Measurements from ENCODE around the gene GTPBP8. TPM values are rescaled to one million over a fixed set of nuclear protein-coding genes. Genes with fewer than 3 reads are reported as not detected.

The GTPBP8 gene
- total RNA-seq, 4 donors from 2014 or later: 19.9 to 37.2 (median 22.8) TPM

- no peak for TF ChIP-seq CTCF (IDR thresholded peaks at IDR 0.05; ENCODE audit: low read depth)
These were observed 27.9 kb downstream of the GTPBP8 start for GRCh38 chr3:113018536-113019181.

GRCh38 chr3:113019182-113020137 lies 28.7 kb downstream of the GTPBP8 start:
- no peak for TF ChIP-seq CTCF (IDR thresholded peaks at IDR 0.05; ENCODE audit: low read depth)

- no peak for TF ChIP-seq CTCF (IDR thresholded peaks at IDR 0.05; ENCODE audit: low read depth)
These were observed 30.7 kb downstream of the GTPBP8 start for GRCh38 chr3:113021471-113021870.

GRCh38 chr3:113034011-113034410 lies 43.2 kb downstream of the GTPBP8 start:
- no peak for TF ChIP-seq CTCF (IDR thresholded peaks at IDR 0.05; ENCODE audit: low read depth)

- no peak for TF ChIP-seq CTCF (IDR thresholded peaks at IDR 0.05; ENCODE audit: low read depth)
These were observed 44.7 kb downstream of the GTPBP8 start for GRCh38 chr3:113035387-113035982.

GRCh38 chr3:113038328-113038727 lies 47.5 kb downstream of the GTPBP8 start:
- no peak for TF ChIP-seq CTCF (IDR thresholded peaks at IDR 0.05; ENCODE audit: low read depth)

GRCh38 chr3:113039546-113039945 lies 48.8 kb downstream of the GTPBP8 start:
- no peak for TF ChIP-seq CTCF (IDR thresholded peaks at IDR 0.05; ENCODE audit: low read depth)

All from subcutaneous adipose tissue (tissue), 4 donors.